Trophoblast cell (in vitro differentiated cells and primary cell): ENCODE results near the gene TSNAXIP1.

Experiments
- DNase-seq, 2 donors: peaks; one replicate each; pipeline ENCODE4 v3.0.0-alpha.2; 2016
- H2AFZ ChIP-seq: 2 replicates; pipeline ENCODE4 v1.6.1; 2013; ENCODE audit warnings: low read length, moderate library complexity, mild to moderate bottlenecking; ENCODE audit not compliant: insufficient read depth, poor library complexity
- H2AK5ac ChIP-seq: 2 replicates; pipeline ENCODE4 v1.6.1; 2013; ENCODE audit warnings: mild to moderate bottlenecking, low read length
- H2BK120ac ChIP-seq: 2 replicates; pipeline ENCODE4 v1.6.1; 2013; ENCODE audit warnings: low read length, mild to moderate bottlenecking, moderate library complexity; ENCODE audit not compliant: insufficient read depth, poor library complexity
- H2BK12ac ChIP-seq: 2 replicates; pipeline ENCODE4 v1.6.1; 2013; ENCODE audit warnings: mild to moderate bottlenecking, low read length, moderate library complexity
- H2BK5ac ChIP-seq: 2 replicates; pipeline ENCODE4 v1.6.1; 2013; ENCODE audit warnings: low read length, low read depth, moderate library complexity, mild to moderate bottlenecking; ENCODE audit not compliant: poor library complexity
- H3K14ac ChIP-seq: 2 replicates; pipeline ENCODE4 v1.6.1; 2013; ENCODE audit warnings: mild to moderate bottlenecking, low read length
- H3K18ac ChIP-seq: 2 replicates; pipeline ENCODE4 v1.6.1; 2013; ENCODE audit warnings: mild to moderate bottlenecking, low read length
- H3K23ac ChIP-seq: 2 replicates; pipeline ENCODE4 v1.6.1; 2013; ENCODE audit warnings: low read length
- H3K27ac ChIP-seq: 2 replicates; pipeline ENCODE4 v1.5.1; 2013; ENCODE audit warnings: low read depth, mild to moderate bottlenecking, inconsistent platforms, low read length, moderate library complexity
- H3K27me3 ChIP-seq: 2 replicates; pipeline ENCODE4 v1.6.1; 2013; ENCODE audit warnings: inconsistent platforms, mild to moderate bottlenecking, low read length, moderate library complexity; ENCODE audit not compliant: insufficient read depth
- H3K36me3 ChIP-seq, 2 experiments: 1 replicate in 1 of 2; 2 replicates in 1 of 2; pipeline ENCODE4 v1.6.1; 2013; ENCODE audit warnings: low read length in 2 of 2, mild to moderate bottlenecking in 2 of 2, moderate library complexity in 1 of 2; ENCODE audit not compliant: insufficient read depth in 2 of 2, control insufficient read depth in 1 of 2
- H3K4ac ChIP-seq: 2 replicates; pipeline ENCODE4 v1.6.1; 2013; ENCODE audit warnings: low read depth, mild to moderate bottlenecking, low read length, moderate library complexity
- H3K4me1 ChIP-seq, 2 experiments: 1 replicate in 1 of 2; 2 replicates in 1 of 2; pipeline ENCODE4 v1.6.1; 2013; ENCODE audit warnings: low read length in 2 of 2, mild to moderate bottlenecking in 2 of 2, moderate library complexity in 1 of 2; ENCODE audit not compliant: insufficient read depth in 2 of 2, control insufficient read depth in 1 of 2
- H3K4me2 ChIP-seq: 2 replicates; pipeline ENCODE4 v1.6.1; 2013; ENCODE audit warnings: inconsistent platforms, mild to moderate bottlenecking, low read length, moderate library complexity
- H3K4me3 ChIP-seq: 2 replicates; pipeline ENCODE4 v1.5.1; 2013; ENCODE audit warnings: mild to moderate bottlenecking, low read depth, low read length, inconsistent platforms
- H3K79me1 ChIP-seq: one replicate; pipeline ENCODE4 v1.6.1; 2013; ENCODE audit warnings: low read length
- H3K79me2 ChIP-seq: 2 replicates; pipeline ENCODE4 v1.6.1; 2013; ENCODE audit warnings: low read length, mild to moderate bottlenecking; ENCODE audit not compliant: control insufficient read depth, insufficient read depth, poor library complexity
- H3K9ac ChIP-seq: 2 replicates; pipeline ENCODE4 v1.6.1; 2013; ENCODE audit warnings: mild to moderate bottlenecking, low read length
- H3K9me3 ChIP-seq: 2 replicates; pipeline ENCODE4 v1.6.1; 2013; ENCODE audit warnings: low read depth, mild to moderate bottlenecking, control low read depth, inconsistent platforms, low read length; ENCODE audit not compliant: insufficient read depth
- H4K12ac ChIP-seq: 2 replicates; pipeline ENCODE4 v1.6.1; 2013; ENCODE audit warnings: low read depth, mild to moderate bottlenecking, low read length, moderate library complexity
- H4K8ac ChIP-seq: 2 replicates; pipeline ENCODE4 v1.6.1; 2013; ENCODE audit warnings: low read depth, mild to moderate bottlenecking, low read length, moderate library complexity
- H4K91ac ChIP-seq: one replicate; pipeline ENCODE4 v1.6.1; 2013; ENCODE audit warnings: low read depth, mild to moderate bottlenecking, low read length, moderate library complexity
- WGBS: extraction: QIAGEN DNeasy Blood & Tissue Kit; methylation state at CpG from one replicate; pipeline ENCODE4 v1.1.7; 2013; ENCODE audit warnings: missing lambda C conversion rate; ENCODE audit not compliant: insufficient read length, insufficient coverage; ENCODE audit errors: extremely low coverage; 5-methylcytosine and 5-hydroxymethylcytosine counted together

Gene TSNAXIP1

DNA sequence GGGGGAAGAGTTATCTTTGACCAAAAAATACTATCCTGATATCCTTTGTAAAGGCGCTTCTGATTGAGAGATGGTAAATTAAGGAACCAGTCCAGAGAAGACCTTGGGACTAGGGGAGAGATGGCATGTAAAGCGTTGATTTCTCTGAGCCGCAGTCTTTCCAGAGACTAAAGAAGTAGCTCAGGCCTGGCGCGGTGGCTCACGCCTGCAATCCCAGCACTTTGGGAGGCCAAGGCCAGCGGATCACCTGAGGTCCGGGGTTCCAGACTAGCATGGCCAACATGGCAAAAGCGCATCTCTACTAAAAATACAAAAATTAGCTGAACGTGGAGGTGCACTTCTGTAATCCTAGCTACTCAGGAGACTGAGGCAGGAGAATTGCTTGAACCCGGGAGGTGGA, 41.4 kb downstream of the TSNAXIP1 start:
- no CpG with 5 or more reads among the region's 11 CpGs for WGBS
- Histone ChIP-seq H3K4me3 (no peak overlapping the region), H3K9ac (peak overlapping the region; percentile 83), H3K36me3 (peaks cover 11 to 25% of the 10 kb centered on the region in 2 experiments), H2AFZ (no peak overlapping the region), H2AK5ac (peak overlapping the region; percentile 24), H2BK5ac (peak overlapping the region; percentile 82), H2BK120ac (no peak overlapping the region), H4K8ac (no peak overlapping the region), H3K79me2 (peaks cover 33% of the 10 kb centered on the region), H3K4me2 (peak overlapping the region; percentile 86), H3K18ac (no peak overlapping the region), H4K12ac (peak overlapping the region; percentile 14), H3K23ac (no peak overlapping the region), H4K91ac (peak overlapping the region; percentile 68), H2BK12ac (no peak overlapping the region), H3K9me3 (no peaks in the 10 kb centered on the region), H3K79me1 (peaks cover 13% of the 10 kb centered on the region), H3K14ac (no peak overlapping the region), H3K27ac (peak overlapping the region; percentile 85), H3K4me1 (peaks cover 14 to 19% of the 10 kb centered on the region in 2 experiments), H3K4ac (peak overlapping the region; percentile 93), H3K27me3 (no peaks in the 10 kb centered on the region)
- no peak for DNase-seq

DNA sequence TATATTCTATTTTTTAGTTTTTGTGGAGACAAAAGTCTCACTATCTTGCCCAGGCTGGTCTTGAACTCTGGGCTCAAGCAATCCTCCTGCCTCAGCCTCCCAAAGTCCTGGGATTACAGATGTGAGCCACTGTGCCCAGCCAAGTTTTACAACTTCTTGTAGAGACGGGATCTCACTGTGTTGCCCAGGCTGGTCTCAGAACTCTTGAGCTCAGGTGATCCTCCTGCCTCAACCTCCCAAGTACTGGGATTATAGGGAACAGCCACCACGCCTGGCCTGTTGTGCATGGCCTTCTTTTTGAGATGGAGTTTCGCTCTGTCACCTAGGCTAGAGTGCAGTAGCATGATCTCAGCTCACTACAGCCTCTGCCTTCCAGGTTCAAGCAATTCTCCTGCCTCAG, 47.0 kb downstream of the TSNAXIP1 start:
- H3K4ac ChIP-seq = peak overlapping the region; percentile 97
- no peaks in the 10 kb centered on the region for H3K27me3 ChIP-seq
- H3K9me3 ChIP-seq = no peaks in the 10 kb centered on the region
- peaks cover 19 to 24% of the 10 kb centered on the region in 2 experiments for H3K4me1 ChIP-seq
- H4K8ac ChIP-seq = no peak overlapping the region
- H4K91ac ChIP-seq = no peak overlapping the region
- no peak overlapping the region for H3K23ac ChIP-seq
- H3K79me2 ChIP-seq = peaks cover 47% of the 10 kb centered on the region
- no peak overlapping the region for H3K14ac ChIP-seq
- no peak overlapping the region for H2BK12ac ChIP-seq
- no CpG with 5 or more reads among the region's 3 CpGs for WGBS
- H3K27ac ChIP-seq = no peak overlapping the region
- H3K4me2 ChIP-seq = no peak overlapping the region
- DNase-seq = no peak
- H3K36me3 ChIP-seq = peaks cover 20 to 23% of the 10 kb centered on the region in 2 experiments
- H2BK5ac ChIP-seq = no peak overlapping the region
- no peaks in the 10 kb centered on the region for H3K79me1 ChIP-seq
- H2BK120ac ChIP-seq = no peak overlapping the region
- H4K12ac ChIP-seq = no peak overlapping the region
- H2AK5ac ChIP-seq = no peak overlapping the region
- no peak overlapping the region for H3K9ac ChIP-seq
- no peak overlapping the region for H3K18ac ChIP-seq
- no peak overlapping the region for H2AFZ ChIP-seq
- no peak overlapping the region for H3K4me3 ChIP-seq

DNA sequence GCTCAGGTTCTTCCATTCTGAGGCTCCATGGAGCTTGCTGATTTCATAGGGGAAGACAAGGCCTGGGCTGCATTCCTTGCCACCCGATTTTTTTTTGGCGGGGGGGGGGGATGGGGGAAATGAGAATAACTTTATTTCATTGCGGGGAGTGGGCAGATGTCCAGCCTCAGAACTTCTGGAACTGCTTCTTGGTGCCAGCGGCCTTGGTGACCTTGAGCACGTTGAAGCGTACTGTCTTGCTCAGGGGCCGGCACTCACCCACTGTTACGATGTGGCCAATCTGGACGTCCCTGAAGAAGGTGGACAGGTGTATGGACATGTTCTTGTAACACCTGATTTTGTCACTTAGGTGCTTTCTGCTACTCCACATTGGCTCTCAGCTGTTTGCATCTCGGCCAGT, 49.1 kb downstream of the TSNAXIP1 start:
- Histone ChIP-seq H3K4me2 (no peak overlapping the region), H3K79me2 (peaks cover 42% of the 10 kb centered on the region), H3K4me3 (no peak overlapping the region), H3K36me3 (peaks cover 21 to 24% of the 10 kb centered on the region in 2 experiments), H3K4ac (peak overlapping the region; percentile 71), H2BK12ac (no peak overlapping the region), H2AFZ (no peak overlapping the region), H2AK5ac (no peak overlapping the region), H3K27me3 (no peaks in the 10 kb centered on the region), H3K79me1 (no peaks in the 10 kb centered on the region), H4K8ac (no peak overlapping the region), H2BK5ac (peak overlapping the region; percentile 23), H4K12ac (no peak overlapping the region), H3K27ac (no peak overlapping the region), H4K91ac (no peak overlapping the region), H2BK120ac (no peak overlapping the region), H3K9ac (no peak overlapping the region), H3K18ac (no peak overlapping the region), H3K14ac (no peak overlapping the region), H3K23ac (no peak overlapping the region), H3K9me3 (no peaks in the 10 kb centered on the region), H3K4me1 (peaks cover 18 to 27% of the 10 kb centered on the region in 2 experiments)
- DNase-seq = no peak
- WGBS = no CpG with 5 or more reads among the region's 10 CpGs

DNA sequence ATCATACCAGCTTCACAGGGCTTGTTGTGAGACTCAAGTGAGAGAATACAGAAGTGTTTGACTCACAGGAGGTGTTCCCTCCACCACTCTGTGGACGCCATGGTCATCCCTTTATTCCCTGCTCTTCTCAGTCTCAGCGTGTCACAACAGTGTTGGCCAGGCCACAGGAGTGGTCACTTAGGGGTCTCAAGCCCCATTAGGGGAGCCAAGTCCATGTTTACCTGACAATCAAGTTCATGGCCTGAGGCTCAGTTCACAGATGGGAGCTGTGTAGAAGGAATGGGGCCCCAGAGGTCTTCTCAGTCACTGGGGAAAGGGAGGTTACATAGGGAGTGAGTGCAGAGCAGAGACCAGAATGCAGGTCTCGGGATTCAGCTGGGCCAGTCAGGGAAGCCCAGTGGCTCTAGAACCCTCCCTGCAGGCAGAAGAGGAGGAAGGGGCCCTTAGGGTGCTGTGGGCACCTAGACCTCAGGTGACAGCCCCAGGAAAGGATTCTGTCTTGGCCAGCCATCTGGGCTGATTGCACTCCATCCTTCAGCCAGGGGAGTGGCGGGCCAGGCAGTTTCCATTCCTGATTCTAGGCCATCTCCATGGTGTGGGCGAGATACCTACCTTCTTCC, 50.3 kb downstream of the TSNAXIP1 start:
- peaks cover 46% of the 10 kb centered on the region for H3K79me2 ChIP-seq
- H3K4me3 ChIP-seq = no peak overlapping the region

More for the DNA sequence above, 50.3 kb downstream of the TSNAXIP1 start:
- no peak overlapping the region for H3K23ac ChIP-seq
- no peaks in the 10 kb centered on the region for H3K27me3 ChIP-seq
- no peak overlapping the region for H2BK12ac ChIP-seq
- WGBS = no CpG with 5 or more reads among the region's 5 CpGs
- peaks cover 32 to 33% of the 10 kb centered on the region in 2 experiments for H3K36me3 ChIP-seq
- DNase-seq = peak; percentile 43 to 51
- H3K79me1 ChIP-seq = no peaks in the 10 kb centered on the region
- H2AFZ ChIP-seq = no peak overlapping the region
- no peak overlapping the region for H2BK120ac ChIP-seq
- peak overlapping the region; percentile 7 for H3K27ac ChIP-seq
- no peak overlapping the region for H4K8ac ChIP-seq
- H2AK5ac ChIP-seq = no peak overlapping the region
- H3K18ac ChIP-seq = no peak overlapping the region
- H3K14ac ChIP-seq = no peak overlapping the region
- no peak overlapping the region for H2BK5ac ChIP-seq
- no peaks in the 10 kb centered on the region for H3K9me3 ChIP-seq
- no peak overlapping the region for H4K12ac ChIP-seq
- no peak overlapping the region for H3K4me2 ChIP-seq
- H3K9ac ChIP-seq = no peak overlapping the region
- no peak overlapping the region for H4K91ac ChIP-seq
- peak overlapping the region; percentile 35 for H3K4ac ChIP-seq
- H3K4me1 ChIP-seq = peaks cover 21 to 32% of the 10 kb centered on the region in 2 experiments
